Prostate gland (tissue), 2 donors: ENCODE results near the gene MBOAT2.

Source experiments
- POLR2A ChIP-seq: fragments of 450-650 bp; IDR thresholded peaks from one replicate; pipeline ENCODE4 v1.6.1; 2016; ENCODE audit warnings: antibody characterized with exemption, mild to moderate bottlenecking
- POLR2AphosphoS5 ChIP-seq: sonication (generic); formaldehyde crosslinking; IDR thresholded peaks from one replicate; pipeline ENCODE4 v1.6.1; 2017; ENCODE audit warnings: antibody characterized with exemption
- TF ChIP-seq, protein P1 (sequence below), 4 experiments: fragments of 200-600 bp in 2 of 4; fragments of 450-650 bp in 2 of 4; sonication (generic) in 2 of 4; IDR thresholded peaks; 1 replicate in 3 of 4; 2 replicates in 1 of 4; pipeline ENCODE4 v1.5.1; 2016 to 2019; ENCODE audit warnings: antibody characterized with exemption in 4 of 4, mild to moderate bottlenecking in 2 of 4, moderate library complexity in 2 of 4

DNA sequence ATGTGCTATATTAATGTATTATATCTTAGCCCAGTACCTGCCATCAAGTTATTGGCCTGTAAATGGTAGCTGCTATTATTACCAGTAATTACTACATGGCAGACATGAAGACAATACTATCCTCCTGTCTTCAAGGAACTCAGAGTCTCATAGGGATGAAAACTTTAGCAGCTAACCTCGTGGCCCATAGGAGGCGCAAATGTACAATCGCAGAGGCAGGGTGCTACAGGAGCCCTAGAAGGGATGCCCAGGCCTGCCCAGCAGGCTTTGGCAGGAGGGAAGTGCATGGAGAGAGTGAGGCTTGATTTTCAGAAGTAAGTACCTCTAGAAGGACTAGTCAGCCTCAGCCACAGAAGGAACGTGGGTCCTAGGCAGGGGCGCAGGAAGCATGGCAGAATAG lies 121.4 kb downstream of the MBOAT2 start:
- TF ChIP-seq, protein P1, sequence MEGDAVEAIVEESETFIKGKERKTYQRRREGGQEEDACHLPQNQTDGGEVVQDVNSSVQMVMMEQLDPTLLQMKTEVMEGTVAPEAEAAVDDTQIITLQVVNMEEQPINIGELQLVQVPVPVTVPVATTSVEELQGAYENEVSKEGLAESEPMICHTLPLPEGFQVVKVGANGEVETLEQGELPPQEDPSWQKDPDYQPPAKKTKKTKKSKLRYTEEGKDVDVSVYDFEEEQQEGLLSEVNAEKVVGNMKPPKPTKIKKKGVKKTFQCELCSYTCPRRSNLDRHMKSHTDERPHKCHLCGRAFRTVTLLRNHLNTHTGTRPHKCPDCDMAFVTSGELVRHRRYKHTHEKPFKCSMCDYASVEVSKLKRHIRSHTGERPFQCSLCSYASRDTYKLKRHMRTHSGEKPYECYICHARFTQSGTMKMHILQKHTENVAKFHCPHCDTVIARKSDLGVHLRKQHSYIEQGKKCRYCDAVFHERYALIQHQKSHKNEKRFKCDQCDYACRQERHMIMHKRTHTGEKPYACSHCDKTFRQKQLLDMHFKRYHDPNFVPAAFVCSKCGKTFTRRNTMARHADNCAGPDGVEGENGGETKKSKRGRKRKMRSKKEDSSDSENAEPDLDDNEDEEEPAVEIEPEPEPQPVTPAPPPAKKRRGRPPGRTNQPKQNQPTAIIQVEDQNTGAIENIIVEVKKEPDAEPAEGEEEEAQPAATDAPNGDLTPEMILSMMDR (IDR thresholded peaks at IDR 0.05), result no peak
- TF ChIP-seq POLR2A, result no peak
- no peak for TF ChIP-seq POLR2AphosphoS5
